ENCODE data around the gene CFAP74. TPM values are rescaled to one million over a fixed set of nuclear protein-coding genes. Genes with fewer than 3 reads are reported as not detected.
A peak's percentile ranks its signal among the peaks of the same experiment; 100 is the strongest.

CFAP74 gene
- total RNA-seq, 1 donor from 2014 or later: not detected

DNA sequence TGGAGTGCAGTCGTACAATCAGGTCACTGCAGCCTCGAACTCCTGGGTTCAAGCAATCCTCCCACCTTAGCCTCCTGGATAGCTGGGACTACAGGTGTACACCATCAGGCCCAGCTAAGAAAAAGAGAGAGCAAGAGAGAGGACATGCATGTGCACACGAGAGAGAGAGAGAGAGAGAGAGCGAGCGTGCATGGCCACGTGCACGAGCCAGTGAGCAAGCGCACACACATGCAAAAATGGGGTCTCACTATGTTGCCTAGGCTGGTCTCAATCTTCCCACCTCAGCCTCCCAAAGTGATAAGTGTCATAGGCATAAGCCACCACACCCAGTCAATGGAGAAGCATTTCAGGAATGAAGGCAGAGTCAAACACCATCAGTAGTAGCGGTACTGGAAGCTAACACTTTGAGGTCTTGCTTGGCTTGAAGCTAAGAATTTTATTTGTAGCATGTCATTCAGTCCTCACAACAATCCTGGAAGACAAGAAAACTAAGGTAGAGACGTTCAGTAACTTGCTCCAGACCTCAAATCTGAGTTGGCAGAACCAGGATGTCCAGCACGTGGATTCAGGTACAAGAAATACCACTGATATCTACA lies 127.2 kb downstream of the CFAP74 start:
- peaks cover 6% of the 10 kb centered on the region for H3K36me3 Mint-ChIP-seq (ENCODE audit: unreplicated experiment)
- peak overlapping the region; percentile 44 for H3K27ac Mint-ChIP-seq (ENCODE audit: unreplicated experiment)
- H3K27me3 Mint-ChIP-seq (ENCODE audit: unreplicated experiment): no peaks in the 10 kb centered on the region
- H3K4me3 Mint-ChIP-seq (ENCODE audit: unreplicated experiment): no peak overlapping the region
- H3K4me1 Mint-ChIP-seq (ENCODE audit: unreplicated experiment): peaks cover 47% of the 10 kb centered on the region
- TF ChIP-seq, protein P1, sequence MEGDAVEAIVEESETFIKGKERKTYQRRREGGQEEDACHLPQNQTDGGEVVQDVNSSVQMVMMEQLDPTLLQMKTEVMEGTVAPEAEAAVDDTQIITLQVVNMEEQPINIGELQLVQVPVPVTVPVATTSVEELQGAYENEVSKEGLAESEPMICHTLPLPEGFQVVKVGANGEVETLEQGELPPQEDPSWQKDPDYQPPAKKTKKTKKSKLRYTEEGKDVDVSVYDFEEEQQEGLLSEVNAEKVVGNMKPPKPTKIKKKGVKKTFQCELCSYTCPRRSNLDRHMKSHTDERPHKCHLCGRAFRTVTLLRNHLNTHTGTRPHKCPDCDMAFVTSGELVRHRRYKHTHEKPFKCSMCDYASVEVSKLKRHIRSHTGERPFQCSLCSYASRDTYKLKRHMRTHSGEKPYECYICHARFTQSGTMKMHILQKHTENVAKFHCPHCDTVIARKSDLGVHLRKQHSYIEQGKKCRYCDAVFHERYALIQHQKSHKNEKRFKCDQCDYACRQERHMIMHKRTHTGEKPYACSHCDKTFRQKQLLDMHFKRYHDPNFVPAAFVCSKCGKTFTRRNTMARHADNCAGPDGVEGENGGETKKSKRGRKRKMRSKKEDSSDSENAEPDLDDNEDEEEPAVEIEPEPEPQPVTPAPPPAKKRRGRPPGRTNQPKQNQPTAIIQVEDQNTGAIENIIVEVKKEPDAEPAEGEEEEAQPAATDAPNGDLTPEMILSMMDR (IDR thresholded peaks at IDR 0.05): no peak
- no peaks in the 10 kb centered on the region for H3K9me3 Mint-ChIP-seq (ENCODE audit: unreplicated experiment)
- no peak for DNase-seq (ENCODE audit: extremely low spot score, unreplicated experiment)

DNA sequence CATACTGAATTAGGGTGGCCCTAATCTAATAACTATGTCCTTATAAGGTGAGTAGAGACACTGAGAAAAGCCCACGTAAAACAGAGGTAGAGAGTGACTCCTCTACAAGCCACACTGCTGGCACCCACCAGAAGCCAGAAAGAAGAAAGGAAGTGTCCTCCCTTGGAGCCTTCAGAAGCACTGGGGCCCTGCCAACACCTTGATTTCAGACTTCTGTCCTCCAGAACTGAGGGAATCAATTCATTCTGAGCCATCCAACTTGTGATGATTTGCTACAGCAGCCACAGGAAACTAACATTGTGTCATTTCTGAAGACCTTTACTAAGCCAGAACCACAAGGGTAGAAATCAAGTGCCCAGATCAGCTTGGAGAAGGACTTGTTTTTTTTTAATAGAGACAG lies 127.7 kb downstream of the CFAP74 start:
- H3K9me3 Mint-ChIP-seq (ENCODE audit: unreplicated experiment): no peaks in the 10 kb centered on the region
- peaks cover 6% of the 10 kb centered on the region for H3K36me3 Mint-ChIP-seq (ENCODE audit: unreplicated experiment)
- DNase-seq (ENCODE audit: extremely low spot score, unreplicated experiment): no peak
- no peaks in the 10 kb centered on the region for H3K27me3 Mint-ChIP-seq (ENCODE audit: unreplicated experiment)
- TF ChIP-seq, protein P1 (IDR thresholded peaks at IDR 0.05): no peak
- H3K4me3 Mint-ChIP-seq (ENCODE audit: unreplicated experiment): no peak overlapping the region
- H3K27ac Mint-ChIP-seq (ENCODE audit: unreplicated experiment): peak overlapping the region; percentile 44
- peaks cover 44% of the 10 kb centered on the region for H3K4me1 Mint-ChIP-seq (ENCODE audit: unreplicated experiment)

DNA sequence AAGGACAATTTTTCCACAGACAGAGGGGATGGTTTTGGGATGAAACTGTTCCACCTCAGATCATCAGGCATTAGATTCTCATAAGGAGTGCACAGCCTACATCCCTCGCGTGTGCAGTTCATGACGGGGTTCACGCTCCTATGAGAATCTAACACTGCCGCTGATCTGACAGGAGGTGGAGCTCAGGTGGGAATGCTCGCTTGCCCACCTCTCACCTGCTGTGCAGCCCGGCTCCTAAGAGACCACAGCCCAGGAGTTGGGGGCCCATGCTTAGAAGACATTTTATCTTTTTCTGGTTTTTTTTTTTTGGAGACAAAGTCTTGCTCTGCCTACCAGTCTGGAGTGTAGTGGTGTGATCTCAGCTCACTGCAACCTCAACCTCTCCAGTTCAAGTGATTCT lies 128.7 kb downstream of the CFAP74 start:
- Mint-ChIP-seq H3K4me1 (ENCODE audit: unreplicated experiment) (peaks cover 40% of the 10 kb centered on the region), H3K27ac (ENCODE audit: unreplicated experiment) (no peak overlapping the region), H3K27me3 (ENCODE audit: unreplicated experiment) (no peaks in the 10 kb centered on the region), H3K4me3 (ENCODE audit: unreplicated experiment) (no peak overlapping the region), H3K9me3 (ENCODE audit: unreplicated experiment) (no peaks in the 10 kb centered on the region), H3K36me3 (ENCODE audit: unreplicated experiment) (peaks cover 6% of the 10 kb centered on the region)
- no peak for DNase-seq (ENCODE audit: extremely low spot score, unreplicated experiment)
- TF ChIP-seq, protein P1 (IDR thresholded peaks at IDR 0.05): no peak

DNA sequence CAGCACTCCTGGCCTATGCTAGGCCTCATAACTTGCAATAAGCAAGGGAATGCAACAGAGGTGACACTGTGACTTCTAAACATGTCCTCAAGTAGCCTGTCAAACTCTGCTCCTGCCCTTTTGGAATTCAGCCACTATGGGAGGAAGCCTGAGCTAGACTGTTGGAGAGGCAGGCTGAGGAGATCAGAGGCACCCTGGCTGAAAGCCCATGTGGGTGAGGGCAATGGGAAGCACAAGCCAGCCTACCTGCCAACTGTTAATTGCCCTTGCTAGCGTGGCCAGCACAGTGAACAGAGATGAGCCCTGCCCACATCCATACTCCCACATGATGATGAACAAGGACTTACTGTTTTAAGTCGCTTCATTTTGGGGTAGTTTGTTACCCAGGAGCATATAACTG lies 130.4 kb downstream of the CFAP74 start:
- peaks cover 33% of the 10 kb centered on the region for H3K4me1 Mint-ChIP-seq (ENCODE audit: unreplicated experiment)
- H3K36me3 Mint-ChIP-seq (ENCODE audit: unreplicated experiment): peaks cover 6% of the 10 kb centered on the region

DNA sequence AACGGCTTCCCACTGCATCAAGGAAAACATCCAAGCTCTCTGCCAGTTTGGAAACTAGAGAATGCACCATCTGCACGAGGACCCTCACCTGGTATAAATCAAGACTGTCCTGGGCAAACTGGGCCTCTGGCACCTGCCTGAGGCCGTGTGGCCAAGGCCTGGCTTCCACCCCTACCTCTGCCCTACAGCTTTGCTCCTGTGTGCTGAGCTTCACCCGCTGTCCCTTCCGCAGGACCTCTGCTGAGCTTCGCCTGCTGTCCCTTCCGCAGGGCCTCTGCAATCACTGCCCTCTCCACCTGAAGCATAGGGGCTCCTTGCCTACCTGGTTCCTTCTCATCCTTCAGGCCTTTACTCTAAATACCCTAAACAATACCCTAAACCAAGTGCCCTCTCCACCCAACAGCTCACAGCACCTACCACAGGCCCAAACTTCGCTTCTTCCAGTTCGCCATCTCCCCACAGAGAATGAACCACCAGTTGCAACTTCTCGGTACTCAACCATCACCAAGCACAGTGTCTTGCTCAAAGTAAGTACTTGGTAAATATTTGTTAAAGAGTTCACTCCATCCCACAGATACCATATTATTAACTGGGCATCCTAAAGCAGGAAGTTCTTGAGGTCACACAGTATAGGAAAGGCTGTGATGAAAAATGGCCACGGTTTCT lies 131.1 kb downstream of the CFAP74 start:
- Mint-ChIP-seq H3K4me3 (ENCODE audit: unreplicated experiment) (no peak overlapping the region), H3K9me3 (ENCODE audit: unreplicated experiment) (no peaks in the 10 kb centered on the region), H3K4me1 (ENCODE audit: unreplicated experiment) (peaks cover 28% of the 10 kb centered on the region), H3K36me3 (ENCODE audit: unreplicated experiment) (peaks cover 6% of the 10 kb centered on the region), H3K27ac (ENCODE audit: unreplicated experiment) (peak overlapping the region; percentile 11), H3K27me3 (ENCODE audit: unreplicated experiment) (no peaks in the 10 kb centered on the region)
- no peak for DNase-seq (ENCODE audit: extremely low spot score, unreplicated experiment)
- TF ChIP-seq, protein P1 (IDR thresholded peaks at IDR 0.05): no peak

More for the DNA sequence above, 130.4 kb downstream of the CFAP74 start:
- no peak overlapping the region for H3K27ac Mint-ChIP-seq (ENCODE audit: unreplicated experiment)
- H3K9me3 Mint-ChIP-seq (ENCODE audit: unreplicated experiment): no peaks in the 10 kb centered on the region
- no peaks in the 10 kb centered on the region for H3K27me3 Mint-ChIP-seq (ENCODE audit: unreplicated experiment)
- TF ChIP-seq, protein P1 (IDR thresholded peaks at IDR 0.05): no peak
- no peak for DNase-seq (ENCODE audit: extremely low spot score, unreplicated experiment)
- H3K4me3 Mint-ChIP-seq (ENCODE audit: unreplicated experiment): no peak overlapping the region
